Left renal cortex interstitium (tissue), 4 donors: ENCODE results near the gene PFKP. TPM values are rescaled to one million over a fixed set of nuclear protein-coding genes. Genes with fewer than 3 reads are reported as not detected.

Source experiments
- DNase-seq, 4 donors: peaks; one replicate each; pipeline ENCODE4 v3.0.0-alpha.2; 2013; ENCODE audit warnings: low read depth in 4 of 4, low spot score in 2 of 4, missing footprints in 1 of 4
- polyA plus RNA-seq, 4 donors: library from polyadenylated mRNA; unstranded; fragments of 120-200 nt; gene quantifications; one replicate each; pipeline ENCODE4 v1.2.1, GENCODE V29; 2013; ENCODE audit not compliant: insufficient read length in 4 of 4

Gene PFKP
- polyA plus RNA-seq, 4 donors, result 19.0 to 40.3 (median 31.4) TPM

DNA sequence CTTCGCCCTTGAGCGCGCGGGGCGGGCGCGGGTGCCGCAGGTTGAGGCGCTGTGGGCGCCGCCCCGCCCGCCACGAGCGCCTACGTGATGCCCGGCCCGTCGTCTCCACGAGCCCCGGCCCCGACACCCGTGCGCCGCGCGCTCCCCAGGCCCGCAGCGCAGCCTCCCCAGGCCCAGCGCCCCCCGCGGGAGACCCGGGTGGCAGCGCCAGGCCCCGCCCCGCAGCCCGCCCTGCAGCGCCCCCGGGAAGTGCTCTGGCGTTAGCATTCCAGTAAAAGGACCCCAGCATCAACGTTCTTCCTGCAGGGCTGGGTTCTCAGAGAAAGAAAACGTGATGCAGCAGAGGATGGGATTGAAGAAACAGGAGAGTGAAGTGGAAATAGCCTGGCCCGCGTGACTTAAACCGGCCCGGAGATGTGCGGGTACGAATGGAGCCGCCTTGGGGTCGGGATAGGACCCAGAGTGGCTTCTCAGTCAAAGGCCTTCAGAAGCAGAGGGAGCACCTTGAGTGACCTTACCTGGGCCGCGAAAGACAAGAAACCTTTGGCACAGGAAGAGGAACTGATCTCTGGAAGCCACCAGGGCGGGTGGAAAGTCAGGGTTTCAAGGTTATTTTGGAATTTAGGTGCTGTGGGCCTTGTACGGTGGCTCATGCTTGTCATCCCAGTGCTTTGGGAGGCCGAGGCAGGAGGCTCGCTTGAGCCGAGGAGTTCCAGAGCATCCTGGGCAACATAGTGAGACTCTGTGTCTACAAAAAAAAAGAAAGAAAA, 1.8 kb downstream of the PFKP start:
- DNase-seq, result no peak

DNA sequence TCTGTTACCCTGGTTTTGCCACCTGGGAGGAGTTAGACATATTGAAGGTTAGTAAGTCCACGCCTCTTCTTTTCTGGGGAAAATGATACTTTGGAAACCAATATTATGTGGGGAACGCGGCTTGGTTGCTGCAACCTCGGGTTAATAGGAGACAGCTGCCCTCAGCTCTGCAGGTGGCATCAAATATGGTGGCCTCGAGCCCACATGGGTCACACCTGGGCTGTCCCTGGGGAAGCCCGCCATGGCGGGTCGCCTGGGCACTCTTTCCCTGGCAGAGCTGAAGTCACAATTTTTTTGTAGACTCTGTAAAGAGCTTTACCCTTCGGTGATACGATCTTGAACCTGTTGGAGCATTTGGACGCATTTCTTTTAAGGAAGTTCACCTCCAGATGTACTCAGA, 2.5 kb downstream of the PFKP start:
- no peak for DNase-seq

DNA sequence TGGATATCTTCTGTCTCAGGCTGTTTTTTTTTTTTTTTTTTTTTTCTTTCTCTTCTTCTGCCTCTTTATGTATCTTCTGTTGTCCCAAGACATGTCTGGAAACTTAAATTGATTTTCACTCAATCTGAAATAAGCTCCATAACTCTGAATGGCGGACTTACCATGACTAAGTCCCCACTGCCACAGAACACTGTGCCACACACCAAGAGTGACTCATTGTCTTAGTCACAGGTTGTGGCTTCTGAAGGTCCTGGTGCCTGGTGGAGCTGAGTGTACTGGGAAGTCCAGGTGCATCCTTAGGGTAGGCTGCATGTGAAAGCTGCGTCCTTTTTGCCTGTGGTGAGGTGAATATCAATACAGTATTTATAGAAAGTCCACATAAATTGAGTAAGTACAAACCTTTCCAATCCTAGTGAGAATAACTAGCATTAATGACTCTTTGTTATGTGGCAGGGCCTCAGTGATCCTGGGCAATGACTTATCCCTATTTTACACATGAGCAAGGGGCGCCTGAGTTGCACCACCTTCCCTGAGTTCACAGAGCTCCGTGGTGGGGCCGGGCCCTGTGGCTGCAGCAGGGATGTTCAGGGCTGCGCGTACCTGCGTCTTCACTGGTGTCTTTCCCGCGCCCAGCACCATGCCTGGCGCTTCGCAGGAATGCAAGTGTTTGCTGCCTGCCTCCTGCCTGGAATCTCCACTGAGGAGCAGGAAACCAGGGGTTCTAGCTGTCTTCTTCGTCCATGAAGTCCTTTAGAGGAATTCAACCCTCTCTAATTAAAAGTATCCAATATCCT, 4.3 kb downstream of the PFKP start:
- no peak for DNase-seq

DNA sequence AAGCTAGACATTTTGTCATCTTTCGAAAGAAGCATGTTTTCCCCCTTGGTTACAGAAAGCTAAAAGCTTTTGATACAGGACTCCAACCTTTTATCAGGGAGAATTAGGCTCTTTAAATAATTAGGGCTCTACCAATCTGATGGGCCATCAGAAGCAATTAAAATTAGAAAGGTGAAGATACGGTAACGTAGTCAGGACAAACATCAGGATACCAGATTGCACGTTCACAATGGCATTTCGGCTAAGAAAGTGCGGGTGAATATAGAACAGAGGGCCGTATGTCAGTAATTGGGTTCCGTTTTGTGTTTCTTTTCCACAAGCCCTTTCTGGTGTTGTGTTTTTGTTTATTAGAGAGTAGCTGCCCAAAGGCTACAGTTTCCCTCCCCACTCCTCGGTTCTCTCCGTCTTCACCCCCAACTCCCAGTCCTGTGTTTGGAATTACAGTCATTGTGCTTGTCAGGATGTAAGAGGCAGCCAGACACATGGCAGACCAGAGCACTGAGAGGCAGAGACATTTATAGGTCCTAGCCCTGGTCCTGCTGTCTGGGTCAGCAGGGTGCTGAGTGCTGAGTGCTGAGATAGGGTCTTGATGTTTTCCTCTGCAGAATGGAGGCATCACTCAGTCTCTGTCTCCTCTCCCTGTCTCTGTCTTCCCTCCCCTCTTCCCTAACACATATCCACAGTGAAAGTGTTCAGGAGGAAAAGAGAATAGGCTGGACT, 5.5 kb downstream of the PFKP start:
- DNase-seq, result no peak

DNA sequence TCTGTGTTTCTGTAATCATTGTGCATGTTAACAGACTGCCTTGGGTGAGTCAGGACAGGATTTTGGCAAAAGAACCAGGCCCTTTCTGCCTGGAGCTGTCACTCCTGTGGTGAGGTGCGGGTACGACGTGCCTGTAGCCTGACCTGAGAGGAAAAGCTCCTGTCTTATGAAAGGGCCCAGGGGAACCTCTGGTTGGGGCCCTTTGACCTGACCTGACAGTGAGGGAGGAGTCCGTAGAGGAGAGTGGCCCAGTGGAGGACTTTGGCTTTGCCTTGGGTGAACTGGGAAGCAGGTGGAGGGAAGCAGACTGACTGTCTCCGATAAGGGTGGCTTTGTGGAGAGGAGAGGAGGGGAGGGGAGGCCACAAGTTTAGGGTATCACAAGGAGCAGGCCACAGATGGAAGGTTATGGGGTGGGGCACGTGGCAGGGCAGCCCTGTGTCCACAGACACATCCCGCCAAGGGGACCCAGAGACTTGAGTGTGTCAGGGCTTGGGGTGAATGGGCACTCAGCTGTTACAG, 6.9 kb downstream of the PFKP start:
- no peak for DNase-seq

DNA sequence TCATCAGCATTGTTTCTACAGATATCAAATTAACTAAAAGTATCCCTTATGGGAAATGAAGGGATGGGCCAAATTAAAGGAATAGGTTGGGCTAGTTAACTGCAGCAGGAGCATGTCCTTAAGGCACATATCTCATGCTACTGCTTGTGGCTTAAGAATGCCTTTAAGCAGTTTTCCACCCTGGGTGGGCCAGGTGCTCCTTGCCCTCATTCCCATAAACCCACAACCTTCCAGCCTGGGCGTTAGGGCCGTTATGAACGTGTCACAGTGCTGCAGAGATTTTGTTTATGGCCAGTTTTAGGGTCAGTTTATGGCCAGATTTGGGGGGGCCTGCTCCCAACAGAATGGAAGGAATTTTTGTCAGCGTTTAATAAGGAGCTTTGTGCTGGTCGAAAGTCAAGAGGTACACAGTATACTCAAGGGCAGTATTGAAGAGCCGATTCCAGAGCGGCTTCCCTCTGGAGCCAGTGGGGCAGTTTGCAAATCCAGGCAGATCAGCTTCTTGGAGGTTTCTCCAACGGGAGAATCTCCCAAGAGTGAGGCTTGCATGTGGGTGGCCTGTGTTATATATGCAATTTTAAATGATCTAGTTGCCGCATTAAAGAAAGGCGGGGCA, 7.7 kb downstream of the PFKP start:
- DNase-seq, result no peak

DNA sequence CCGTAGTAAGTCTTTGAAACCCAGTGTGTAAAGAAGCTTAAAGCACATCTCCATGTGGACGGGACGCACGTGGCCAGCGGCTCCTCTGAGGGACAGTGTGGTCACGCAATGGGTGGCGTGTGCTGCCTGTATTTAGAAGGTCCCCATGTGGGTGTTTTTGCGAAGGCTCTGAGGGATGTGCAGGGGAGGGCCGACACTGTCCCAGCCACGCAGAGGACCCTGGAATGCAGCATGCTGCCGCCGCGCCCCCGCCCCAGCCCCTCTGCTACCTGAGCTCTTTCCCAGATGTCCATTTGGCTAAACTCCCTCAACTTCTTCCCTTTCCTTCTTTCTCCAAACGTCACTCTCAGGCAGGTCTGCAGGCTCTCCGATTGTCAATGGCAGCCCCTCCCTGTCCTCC, 8.8 kb downstream of the PFKP start:
- DNase-seq, result no peak

DNA sequence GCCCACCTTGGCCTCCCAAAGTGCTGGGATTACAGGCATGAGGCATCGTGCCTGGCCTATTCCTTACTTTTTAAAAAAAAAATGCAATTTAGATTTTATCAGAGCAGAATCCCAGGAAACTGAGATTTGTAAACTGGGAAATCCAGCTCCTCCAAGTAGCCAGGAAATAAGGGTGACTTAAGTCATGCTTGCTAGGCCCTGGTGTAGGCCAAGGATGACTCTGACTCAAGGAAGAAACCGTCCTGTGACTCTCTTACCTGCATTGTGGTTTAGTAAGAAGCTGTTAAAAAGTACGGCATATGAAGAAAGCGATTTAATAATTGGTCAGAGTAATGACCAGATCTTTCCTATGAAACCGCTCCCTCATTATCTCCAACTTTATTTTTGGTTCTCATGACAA, 10.2 kb downstream of the PFKP start:
- no peak for DNase-seq

DNA sequence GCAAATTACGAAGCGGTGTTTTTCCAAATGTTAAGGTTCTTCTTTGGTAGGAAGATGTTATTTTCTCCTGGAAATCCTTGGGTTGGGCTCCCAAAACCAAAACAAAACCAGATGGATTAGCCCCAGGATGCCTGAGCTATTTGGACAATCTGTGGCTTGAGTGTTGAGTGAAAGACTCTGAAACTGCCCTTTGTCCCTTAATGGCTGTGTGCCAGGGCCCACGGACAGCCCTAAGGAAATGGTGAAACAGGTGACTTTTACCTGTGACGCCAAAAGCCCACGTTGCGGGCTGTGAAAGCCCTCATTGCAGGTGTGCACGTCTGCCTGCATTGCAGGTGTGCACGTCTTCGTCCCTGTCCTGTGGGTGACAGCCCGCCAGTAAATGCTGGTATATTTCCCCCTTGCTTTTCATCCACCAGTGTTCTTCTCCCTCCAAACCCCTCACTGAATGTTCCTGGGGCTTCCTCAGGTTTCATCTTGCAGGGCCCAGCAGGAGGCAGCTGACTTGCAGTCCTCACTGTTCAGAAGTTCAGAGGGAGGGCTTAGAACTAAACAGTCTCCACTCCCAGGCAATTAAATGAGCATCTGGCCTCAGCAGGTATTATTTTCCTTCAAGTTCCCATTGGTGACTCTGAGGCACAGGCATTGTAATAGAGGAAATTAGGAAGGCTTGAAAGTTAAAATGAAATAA, 10.7 kb downstream of the PFKP start:
- no peak for DNase-seq

DNA sequence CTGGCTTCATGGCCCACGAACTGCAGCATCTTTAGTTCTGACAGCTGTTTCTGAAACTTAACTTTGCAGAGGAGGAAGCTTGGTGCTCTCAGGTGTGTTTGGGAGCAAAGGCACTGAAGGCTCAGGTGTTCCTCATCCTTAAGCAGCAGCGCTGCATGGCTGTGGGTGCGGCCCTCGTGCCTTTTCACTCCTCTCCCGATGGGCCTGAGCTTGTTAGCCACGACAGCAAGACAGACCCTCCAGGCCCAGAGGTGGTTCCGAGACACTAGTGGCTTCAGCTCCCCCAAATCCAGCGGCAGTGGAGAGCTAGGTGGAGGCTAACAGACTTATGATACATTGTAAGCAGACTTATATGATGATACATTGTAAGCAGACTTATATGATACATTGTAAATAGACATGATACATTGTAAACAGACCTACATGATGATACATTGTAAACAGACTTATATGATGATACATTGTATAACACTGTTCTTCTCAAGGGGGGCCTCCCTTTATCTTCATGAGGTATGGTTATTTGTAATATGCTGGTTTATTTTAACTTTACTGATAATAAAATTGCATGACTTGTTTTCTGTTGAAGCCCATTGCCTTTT, 14.1 kb downstream of the PFKP start:
- no peak for DNase-seq

DNA sequence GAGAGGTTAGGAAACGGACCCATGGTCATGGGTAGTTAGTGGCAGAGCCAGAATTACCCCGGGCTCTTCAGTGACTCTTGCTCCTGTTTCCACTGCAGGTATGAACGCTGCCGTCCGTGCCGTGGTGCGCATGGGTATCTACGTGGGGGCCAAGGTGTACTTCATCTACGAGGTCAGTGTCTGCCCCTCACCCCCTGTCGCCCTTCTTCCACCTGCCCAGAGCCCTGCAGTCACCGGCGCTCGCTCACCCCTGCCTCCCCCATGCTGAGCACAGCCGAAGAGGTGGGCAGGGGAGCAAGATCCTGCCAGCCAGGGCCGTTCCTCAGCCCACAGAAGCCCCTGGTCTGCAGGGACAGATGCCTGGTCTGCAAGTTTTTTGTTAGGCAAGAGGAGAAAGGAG, 14.9 kb downstream of the PFKP start:
- no peak for DNase-seq

DNA sequence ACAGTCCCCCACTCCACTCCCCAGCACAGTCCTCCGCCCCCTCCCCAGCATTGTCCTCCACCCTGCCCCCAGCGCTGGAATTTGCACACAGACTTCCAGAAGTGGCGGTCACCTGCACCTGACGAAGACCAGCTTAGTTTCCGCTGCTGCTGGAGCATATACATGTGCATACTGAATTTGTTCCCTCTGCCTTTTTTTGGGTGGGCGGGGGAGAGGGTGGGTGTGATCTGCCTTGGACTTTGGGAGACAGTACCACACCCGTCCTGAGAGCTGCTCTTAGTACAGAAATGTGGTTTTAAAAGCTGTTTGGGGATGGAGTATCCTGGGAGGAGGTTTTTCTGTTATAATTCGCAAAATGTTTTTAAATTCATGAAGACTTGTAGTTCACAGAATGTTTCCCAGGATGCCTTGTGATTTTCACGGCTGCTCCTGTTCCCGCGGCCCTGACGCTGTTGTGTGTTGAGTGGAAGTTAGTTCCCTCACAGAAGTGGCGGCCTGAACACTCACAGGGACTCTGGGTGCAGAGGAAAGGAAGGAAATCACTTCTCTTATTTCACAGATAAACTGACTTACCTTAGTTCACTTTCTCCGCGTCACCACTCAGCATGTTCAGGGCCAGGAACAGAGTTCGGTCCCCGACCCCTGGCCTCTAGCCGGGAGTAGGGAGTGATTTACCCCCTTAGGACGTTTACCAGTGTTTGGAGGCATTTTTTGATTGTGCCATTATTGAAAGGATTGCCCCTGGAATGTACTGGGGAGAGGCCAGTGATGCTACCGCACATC, 18.6 kb downstream of the PFKP start:
- DNase-seq, result no peak

DNA sequence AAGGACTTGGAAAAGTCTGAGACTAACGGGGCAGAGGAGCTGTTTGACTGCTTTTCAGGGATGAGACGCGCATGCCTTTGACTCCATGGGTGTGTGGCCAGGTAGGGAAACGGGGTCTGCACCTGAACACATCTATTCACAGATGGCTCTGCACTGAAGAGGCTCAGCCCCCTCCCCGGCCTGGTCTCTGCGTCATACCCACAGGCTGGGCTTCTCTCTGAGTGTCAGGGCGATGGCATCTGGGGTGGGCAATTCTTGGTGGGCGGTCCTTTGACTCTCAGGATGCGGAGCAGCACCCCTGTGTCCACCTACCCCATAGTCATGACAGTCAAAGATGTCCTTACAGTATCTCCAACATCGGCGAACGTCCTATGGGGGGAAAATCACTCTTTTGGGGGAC, 23.0 kb downstream of the PFKP start:
- no peak for DNase-seq

DNA sequence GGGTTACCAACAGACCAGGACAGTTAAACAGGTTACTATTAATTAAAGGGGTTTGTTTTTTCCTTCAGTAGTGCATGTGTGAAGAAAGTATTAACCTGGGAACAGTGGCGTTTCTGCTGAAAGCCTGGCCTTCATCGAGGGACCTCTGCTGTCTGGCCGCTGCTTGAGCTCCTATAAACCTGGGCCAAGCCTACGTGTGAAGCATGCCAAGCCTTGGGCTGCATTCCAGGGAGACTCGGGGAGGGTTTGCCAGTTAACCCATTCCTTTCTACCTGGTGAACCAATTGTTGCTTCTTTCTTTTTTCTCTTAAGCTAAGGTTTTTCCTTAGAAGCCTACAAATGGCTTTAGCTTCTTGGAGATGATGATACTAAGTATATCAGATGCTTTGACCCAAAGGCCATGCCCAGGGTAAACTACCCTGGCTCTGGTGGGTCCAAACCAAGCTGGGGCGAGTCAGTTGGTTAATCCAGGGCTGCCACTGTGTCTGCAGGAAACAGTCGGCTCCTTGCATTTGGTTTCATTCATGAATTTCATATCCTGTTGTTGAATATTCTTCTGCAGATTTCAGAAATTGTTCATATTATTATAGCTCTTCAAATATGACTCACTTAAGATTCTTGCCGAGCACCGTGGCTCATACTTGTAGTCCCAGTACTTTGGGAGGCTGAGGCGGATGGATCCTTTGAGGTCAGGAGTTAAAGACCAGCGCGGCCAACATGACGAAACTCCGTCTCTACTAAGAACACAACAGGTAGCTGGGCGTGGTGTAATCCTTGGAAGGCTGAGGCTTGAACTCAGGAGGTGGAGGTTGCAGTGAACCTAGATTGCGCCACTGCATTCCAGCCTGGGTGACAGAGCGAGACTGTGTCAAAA, 23.8 kb downstream of the PFKP start:
- DNase-seq, result no peak

DNA sequence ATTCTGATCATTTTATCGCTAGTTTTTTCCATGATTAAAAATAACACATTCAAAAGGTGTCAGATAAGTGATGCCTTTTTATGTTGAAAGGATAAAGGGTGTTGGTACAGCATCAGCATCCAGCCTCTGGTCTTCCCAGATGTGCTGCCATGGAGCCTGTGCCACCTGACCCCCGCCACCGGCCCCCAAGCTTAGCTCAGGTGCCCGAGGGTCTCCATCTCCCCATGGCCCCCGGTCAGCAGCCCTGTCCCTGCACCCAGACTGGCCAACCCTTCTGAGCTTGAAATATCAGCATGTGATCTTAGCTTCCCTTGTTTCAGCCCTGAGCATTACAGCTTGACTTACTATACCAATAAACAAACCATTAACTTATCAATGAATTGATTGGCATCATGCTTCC, 24.6 kb downstream of the PFKP start:
- DNase-seq, result no peak

DNA sequence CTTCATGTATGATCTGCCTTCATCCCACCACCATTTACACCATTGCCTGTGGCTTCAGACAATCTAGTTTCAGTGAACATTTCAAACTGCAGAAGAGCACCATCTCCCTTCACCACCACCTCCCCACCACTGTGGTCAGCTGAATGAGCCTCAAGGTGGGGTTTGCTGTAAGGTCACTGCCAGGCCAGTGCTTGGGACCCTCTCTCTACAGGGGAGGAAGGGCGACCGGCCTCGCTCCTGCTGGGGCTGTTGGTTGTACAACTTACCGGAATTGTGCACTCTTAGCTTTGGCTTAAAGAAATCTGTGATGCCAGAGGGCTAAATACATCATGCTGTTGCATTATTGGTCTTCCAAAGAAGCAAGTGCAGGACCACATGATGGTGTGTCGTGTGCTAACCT, 26.6 kb downstream of the PFKP start:
- DNase-seq, result no peak

DNA sequence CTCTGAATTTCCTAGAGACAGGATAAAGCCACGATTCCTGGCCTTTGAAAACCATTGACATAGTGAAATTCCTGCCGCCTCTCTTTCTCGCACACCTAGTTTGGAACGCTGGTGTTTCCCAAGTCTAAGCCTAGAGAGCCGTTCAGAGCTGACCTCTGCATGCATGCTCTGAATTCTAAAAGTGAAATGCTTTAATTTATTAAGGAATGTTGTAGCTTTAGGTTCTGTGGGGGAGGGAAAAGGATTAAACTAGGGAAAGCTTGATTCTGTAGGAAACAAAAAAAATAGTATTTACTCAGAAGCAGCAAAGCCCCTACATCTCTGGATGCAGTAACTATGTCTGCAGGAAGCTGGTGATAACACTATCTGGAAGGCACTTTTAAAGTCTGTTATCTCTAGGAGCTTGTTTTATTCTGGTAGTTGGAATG, 27.3 kb downstream of the PFKP start:
- DNase-seq, result no peak
